CD14-positive monocyte (primary cell): ENCODE measurements around the gene KRTAP5-8. TPM values are rescaled to one million over a fixed set of nuclear protein-coding genes. Genes with fewer than 3 reads are reported as not detected.
"Not testable (repeated sequence)": the region's sequence is repeated elsewhere in the genome, so short reads cannot be mapped to it uniquely, and the experiment has no call there.

ENCODE experiments used
- DNase-seq, 3 donors: peaks; one replicate each; pipeline ENCODE4 v3.0.0-alpha.2; 2011 to 2022
- H2AFZ ChIP-seq: 2 replicates; pipeline ENCODE4 v1.6.0; 2012; ENCODE audit warnings: mild to moderate bottlenecking, low read depth, low read length, inconsistent platforms; ENCODE audit not compliant: insufficient read depth, poor library complexity, severe bottlenecking
- H3K27ac ChIP-seq, 2 donors: 1 replicate in 1 of 2; 2 replicates in 1 of 2; pipeline ENCODE4 v1.5.1; 2012 to 2013; ENCODE audit warnings: low read length in 2 of 2, control low read depth in 1 of 2, inconsistent platforms in 1 of 2, low read depth in 1 of 2, mild to moderate bottlenecking in 1 of 2
- H3K27me3 ChIP-seq, 2 donors: one replicate each; pipeline versions ENCODE4 v1.6.0 to v1.6.1; 2011 to 2013; ENCODE audit warnings: low read length in 2 of 2; ENCODE audit not compliant: control insufficient read depth in 2 of 2, insufficient read depth in 2 of 2
- H3K36me3 ChIP-seq, 2 donors: replicated peaks in 1 of 2; 1 replicate in 1 of 2; 2 replicates in 1 of 2; pipeline versions ENCODE4 v1.5.1 to v1.6.1; 2012 to 2013; ENCODE audit warnings: low read length in 2 of 2, control low read depth in 1 of 2, inconsistent platforms in 1 of 2, mild to moderate bottlenecking in 1 of 2; ENCODE audit not compliant: insufficient read depth in 2 of 2, control insufficient read depth in 1 of 2
- H3K4me1 ChIP-seq, 2 donors: 1 replicate in 1 of 2; 2 replicates in 1 of 2; pipeline versions ENCODE4 v1.5.1 to v1.6.1; 2012 to 2013; ENCODE audit warnings: low read length in 2 of 2, control low read depth in 1 of 2, inconsistent platforms in 1 of 2, mild to moderate bottlenecking in 1 of 2, moderate library complexity in 1 of 2; ENCODE audit not compliant: insufficient read depth in 2 of 2, control insufficient read depth in 1 of 2
- H3K4me2 ChIP-seq: replicated peaks from 2 replicates; pipeline ENCODE3; 2012; ENCODE audit warnings: low read length, moderate library complexity, mild to moderate bottlenecking; ENCODE audit not compliant: poor library complexity, severe bottlenecking; ENCODE audit errors: extremely low read depth
- H3K4me3 ChIP-seq, 3 experiments: fragments of 200-600 bp in 1 of 3; sonication (generic) in 1 of 3; replicated peaks in 1 of 3; 1 replicate in 2 of 3; 2 replicates in 1 of 3; pipeline ENCODE4 v1.5.1; 2011 to 2013; ENCODE audit warnings: low read length in 3 of 3, mild to moderate bottlenecking in 3 of 3, control low read depth in 2 of 3, low read depth in 2 of 3, inconsistent platforms in 1 of 3, moderate library complexity in 1 of 3
- H3K79me2 ChIP-seq: 2 replicates; pipeline ENCODE4 v1.6.0; 2012; ENCODE audit warnings: mild to moderate bottlenecking, control low read depth, inconsistent platforms, low read length, moderate library complexity; ENCODE audit not compliant: insufficient read depth
- H3K9ac ChIP-seq: 2 replicates; pipeline ENCODE4 v1.6.0; 2017; ENCODE audit warnings: low read length, mild to moderate bottlenecking; ENCODE audit not compliant: insufficient read depth, poor library complexity, severe bottlenecking
- H3K9me3 ChIP-seq, 2 donors: replicated peaks in 1 of 2; 1 replicate in 1 of 2; 2 replicates in 1 of 2; pipeline versions ENCODE4 v1.5.1 to v1.6.1; 2012 to 2013; ENCODE audit warnings: low read length in 2 of 2, control low read depth in 1 of 2; ENCODE audit not compliant: control insufficient read depth in 1 of 2, insufficient read depth in 1 of 2
- H4K20me1 ChIP-seq: 2 replicates; pipeline ENCODE4 v1.6.0; 2012; ENCODE audit warnings: mild to moderate bottlenecking, low read length, control low read depth, moderate library complexity; ENCODE audit not compliant: insufficient read depth
- H3K27ac Mint-ChIP-seq, 7 donors: one replicate each; pipeline ENCODE4 v1.8.0; 2020; ENCODE audit warnings: mild to moderate bottlenecking in 7 of 7, mixed read lengths in 7 of 7, moderate library complexity in 6 of 7, inconsistent platforms in 2 of 7
- H3K27me3 Mint-ChIP-seq, 3 donors: one replicate each; pipeline ENCODE4 v1.8.0; 2021 to 2022; ENCODE audit warnings: low read depth in 3 of 3, mild to moderate bottlenecking in 3 of 3, mixed read lengths in 3 of 3, moderate library complexity in 3 of 3, inconsistent platforms in 1 of 3
- H3K36me3 Mint-ChIP-seq, 2 donors: one replicate each; pipeline ENCODE4 v1.8.0; 2020; ENCODE audit warnings: mixed read lengths in 2 of 2, inconsistent platforms in 1 of 2, mild to moderate bottlenecking in 1 of 2
- H3K4me1 Mint-ChIP-seq: one replicate; pipeline ENCODE4 v1.8.0; 2020; ENCODE audit warnings: mild to moderate bottlenecking, mixed read lengths
- H3K4me3 Mint-ChIP-seq, 2 donors: one replicate each; pipeline ENCODE4 v1.8.0; 2020; ENCODE audit warnings: mild to moderate bottlenecking in 2 of 2, mixed read lengths in 2 of 2, moderate library complexity in 1 of 2
- H3K9me3 Mint-ChIP-seq, 7 donors: one replicate each; pipeline ENCODE4 v1.8.0; 2020 to 2022; ENCODE audit warnings: mixed read lengths in 7 of 7, mild to moderate bottlenecking in 6 of 7, moderate library complexity in 6 of 7, inconsistent platforms in 2 of 7
- WGBS: methylation state at CpG from one replicate; pipeline ENCODE4 v1.1.5; 2013; ENCODE audit warnings: missing lambda C conversion rate; ENCODE audit not compliant: insufficient coverage; 5-methylcytosine and 5-hydroxymethylcytosine counted together
- intact Hi-C, 2 donors: fragments of 100-400 bp; cut with micrococcal nuclease; formaldehyde crosslinking; loops; one replicate each; pipeline versions ENCODE4 v1.15.0 to v1.15.1; 2023
- polyA plus RNA-seq, 3 donors: library from polyadenylated mRNA; depleted of rRNA in 1 of 3; unstranded in 2 of 3; stranded (reverse) in 1 of 3; fragments of 300-500 nt in 2 of 3; fragments of >200 nt in 1 of 3; fragmentation: Illumina TruSeq in 2 of 3; gene quantifications; 1 replicate in 2 of 3; 2 replicates in 1 of 3; pipeline ENCODE4 v1.2.3, GENCODE V29; 2012 to 2021
- TF ChIP-seq, protein P1 (sequence below): fragments of 200-600 bp; IDR thresholded peaks from one replicate; pipeline ENCODE4 v1.8.0; 2022; ENCODE audit warnings: antibody characterized with exemption, mild to moderate bottlenecking

Gene KRTAP5-8
- polyA plus RNA-seq, 3 donors = 0.08 TPM; not detected in 2

DNA sequence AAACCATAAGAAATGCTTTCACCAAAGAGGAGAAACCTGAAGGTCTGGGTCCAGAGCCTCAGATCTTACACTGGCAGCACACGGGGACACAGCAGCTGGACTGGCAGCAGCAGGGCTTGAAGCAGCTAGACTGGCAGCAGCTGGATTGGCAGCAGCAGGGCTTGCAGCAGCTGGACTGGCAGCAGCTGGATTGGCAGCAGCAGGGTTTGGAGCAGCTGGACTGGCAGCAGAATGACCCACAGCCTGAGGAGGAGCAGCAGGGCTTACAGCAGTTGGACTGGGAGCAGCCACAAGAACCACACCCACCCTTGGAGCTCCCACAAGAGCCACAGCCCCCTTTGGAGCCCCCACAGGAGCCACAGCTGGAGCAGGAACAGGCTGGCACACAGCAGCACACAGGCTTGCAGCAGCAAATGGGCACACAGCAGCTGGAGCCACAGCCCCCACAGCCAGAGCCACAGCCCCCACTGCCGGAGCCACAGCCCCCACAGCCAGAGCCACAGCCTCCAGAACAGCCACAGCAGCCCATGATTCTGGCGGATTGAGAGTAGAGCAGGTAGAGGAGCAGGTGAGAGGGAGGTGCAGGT lies 44.6 kb downstream of the KRTAP5-8 start, which contains the start of gene KRTAP5-11:
KRTAP5-11 (minus strand) TSS at position 567 of the 587 bp plus-strand sequence; CDS start at position 529, 38 bp downstream.
- H3K27me3 Mint-ChIP-seq = peaks cover 5 to 17% (median 9%) of the 10 kb centered on the region in 3 donors
- 80% methylated on average over 1 of the region's 3 CpGs for whole genome bisulfite sequencing

DNA sequence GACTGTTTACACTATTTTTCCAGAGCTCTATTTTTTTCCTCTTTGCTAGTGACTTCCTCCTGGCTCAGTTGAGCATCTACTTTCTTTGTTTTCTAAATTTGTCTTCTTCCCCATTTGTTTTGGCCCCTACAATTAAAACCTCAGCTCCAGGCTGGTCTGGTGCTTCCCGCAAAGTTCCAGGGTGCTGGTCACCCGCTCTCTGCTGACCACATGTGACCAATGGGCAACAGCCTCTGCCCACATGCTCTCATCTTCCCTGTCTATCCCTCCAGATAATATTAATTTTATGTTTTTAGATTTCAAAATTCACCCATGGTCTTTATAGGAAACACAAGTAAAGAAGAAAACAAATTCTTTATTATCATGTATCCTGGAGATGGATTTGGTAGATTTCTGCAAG lies 45.1 kb downstream of the KRTAP5-8 start:
- H3K36me3 ChIP-seq, DNase-seq, H3K4me1 ChIP-seq, H3K27me3 ChIP-seq, H3K4me1 Mint-ChIP-seq, H3K4me3 ChIP-seq, H3K4me3 Mint-ChIP-seq, H4K20me1 ChIP-seq, H3K9ac ChIP-seq, H3K36me3 Mint-ChIP-seq, H3K79me2 ChIP-seq, H3K4me2 ChIP-seq, H3K27ac ChIP-seq, H3K9me3 ChIP-seq, intact Hi-C loops, H3K9me3 Mint-ChIP-seq, H2AFZ ChIP-seq: not testable (repeated sequence)
- Mint-ChIP-seq H3K27me3 (peaks cover 5 to 17% (median 9%) of the 10 kb centered on the region in 3 donors), H3K27ac (peak overlapping the region in 1 of 7 donors; percentile 11)
- WGBS = no CpG with 5 or more reads among the region's 2 CpGs

More for the DNA sequence above, 44.6 kb downstream of the KRTAP5-8 start, which contains the start of gene KRTAP5-11:
- Histone ChIP-seq H3K79me2 (no peaks in the 10 kb centered on the region), H3K4me1 (no peaks in the 10 kb centered on the region), H2AFZ (no peak within 1 kb of the TSS), H4K20me1 (no peaks in the 10 kb centered on the region), H3K9me3 (no peaks in the 10 kb centered on the region), H3K27me3 (no peaks in the 10 kb centered on the region), H3K36me3 (no peaks in the 10 kb centered on the region), H3K4me2 (no peak within 1 kb of the TSS), H3K27ac (no peak within 1 kb of the TSS), H3K4me3 (no peak within 1 kb of the TSS), H3K9ac (no peak within 1 kb of the TSS)
- no peaks in the 10 kb centered on the region for H3K9me3 Mint-ChIP-seq
- H3K4me3 Mint-ChIP-seq = peak within 1 kb of the TSS in 1 of 2 donors; percentile 6
- H3K4me1 Mint-ChIP-seq = peaks cover 8% of the 10 kb centered on the region
- DNase-seq = no peak
- no peaks in the 10 kb centered on the region for H3K36me3 Mint-ChIP-seq
- peak within 1 kb of the TSS in 2 of 7 donors; percentile 11 to 61 for H3K27ac Mint-ChIP-seq
- intact Hi-C loops = no loop called here
- TF ChIP-seq, protein P1, sequence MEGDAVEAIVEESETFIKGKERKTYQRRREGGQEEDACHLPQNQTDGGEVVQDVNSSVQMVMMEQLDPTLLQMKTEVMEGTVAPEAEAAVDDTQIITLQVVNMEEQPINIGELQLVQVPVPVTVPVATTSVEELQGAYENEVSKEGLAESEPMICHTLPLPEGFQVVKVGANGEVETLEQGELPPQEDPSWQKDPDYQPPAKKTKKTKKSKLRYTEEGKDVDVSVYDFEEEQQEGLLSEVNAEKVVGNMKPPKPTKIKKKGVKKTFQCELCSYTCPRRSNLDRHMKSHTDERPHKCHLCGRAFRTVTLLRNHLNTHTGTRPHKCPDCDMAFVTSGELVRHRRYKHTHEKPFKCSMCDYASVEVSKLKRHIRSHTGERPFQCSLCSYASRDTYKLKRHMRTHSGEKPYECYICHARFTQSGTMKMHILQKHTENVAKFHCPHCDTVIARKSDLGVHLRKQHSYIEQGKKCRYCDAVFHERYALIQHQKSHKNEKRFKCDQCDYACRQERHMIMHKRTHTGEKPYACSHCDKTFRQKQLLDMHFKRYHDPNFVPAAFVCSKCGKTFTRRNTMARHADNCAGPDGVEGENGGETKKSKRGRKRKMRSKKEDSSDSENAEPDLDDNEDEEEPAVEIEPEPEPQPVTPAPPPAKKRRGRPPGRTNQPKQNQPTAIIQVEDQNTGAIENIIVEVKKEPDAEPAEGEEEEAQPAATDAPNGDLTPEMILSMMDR = no peak

DNA sequence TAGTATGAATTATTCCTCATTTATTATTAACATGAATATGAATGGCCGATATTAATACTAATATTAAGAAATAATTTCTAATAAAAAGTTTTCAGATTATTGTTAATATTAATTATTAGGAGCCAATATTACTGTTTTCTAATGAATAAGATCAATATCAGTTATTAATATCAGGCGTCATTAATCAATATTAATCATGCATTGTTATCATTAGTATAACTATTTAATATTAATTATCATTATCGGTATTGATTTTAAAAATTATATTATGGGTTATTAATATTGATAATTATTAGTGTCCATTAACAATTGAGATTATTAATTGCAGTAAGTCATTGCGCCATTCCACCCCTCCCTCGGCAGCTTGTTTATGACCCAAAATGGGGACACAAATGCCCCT lies 47.8 kb downstream of the KRTAP5-8 start:
- H3K36me3 Mint-ChIP-seq, H4K20me1 ChIP-seq, H3K9ac ChIP-seq, H3K4me3 Mint-ChIP-seq, H3K27ac ChIP-seq, H3K4me2 ChIP-seq, DNase-seq, H3K79me2 ChIP-seq, H3K4me1 Mint-ChIP-seq, H3K4me3 ChIP-seq, H2AFZ ChIP-seq, intact Hi-C loops, H3K9me3 ChIP-seq, H3K27ac Mint-ChIP-seq, H3K4me1 ChIP-seq, H3K36me3 ChIP-seq, H3K9me3 Mint-ChIP-seq, H3K27me3 ChIP-seq: not testable (repeated sequence)
- H3K27me3 Mint-ChIP-seq = peaks cover 6 to 17% (median 9%) of the 10 kb centered on the region in 3 donors
- no CpG with 5 or more reads among the region's 5 CpGs for WGBS

DNA sequence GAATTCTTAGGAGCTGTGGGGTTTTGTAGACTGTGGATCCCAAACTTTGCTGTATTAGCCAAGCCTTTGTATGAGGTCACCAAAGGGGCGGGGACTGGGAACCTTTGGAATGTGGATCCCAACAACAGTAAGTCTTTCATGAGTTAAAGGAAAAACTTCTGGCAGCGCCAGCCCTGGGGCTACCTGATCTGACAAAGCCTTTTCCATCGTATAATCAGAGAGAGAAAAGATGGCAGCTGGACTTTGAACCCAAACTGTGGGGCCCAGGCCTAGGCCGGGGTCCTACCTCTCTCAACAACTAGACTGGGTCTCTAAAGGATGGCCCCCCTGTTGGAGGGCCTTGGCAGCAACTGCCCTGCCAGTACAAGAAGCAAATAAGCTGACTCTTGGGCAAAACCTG lies 50.5 kb downstream of the KRTAP5-8 start:
- not testable (repeated sequence) for H3K27ac Mint-ChIP-seq, H3K36me3 Mint-ChIP-seq, DNase-seq

More for the DNA sequence above, 50.5 kb downstream of the KRTAP5-8 start:
- H3K4me1 ChIP-seq, intact Hi-C loops, H3K27ac ChIP-seq, H2AFZ ChIP-seq, H3K9me3 ChIP-seq, H3K27me3 ChIP-seq, H3K9ac ChIP-seq, H3K4me2 ChIP-seq, H3K9me3 Mint-ChIP-seq, H3K79me2 ChIP-seq, H3K4me1 Mint-ChIP-seq, H3K4me3 ChIP-seq, H4K20me1 ChIP-seq, H3K36me3 ChIP-seq, H3K4me3 Mint-ChIP-seq: not testable (repeated sequence)
- H3K27me3 Mint-ChIP-seq = peaks cover 3 to 10% (median 5%) of the 10 kb centered on the region in 3 donors
- 57% methylated on average over 3 of the region's 4 CpGs for WGBS
